Measurements from ENCODE around the gene TCEAL3.
"Not testable (repeated sequence)": the region's sequence is repeated elsewhere in the genome, so short reads cannot be mapped to it uniquely, and the experiment has no call there.

Gene TCEAL3, protein sequence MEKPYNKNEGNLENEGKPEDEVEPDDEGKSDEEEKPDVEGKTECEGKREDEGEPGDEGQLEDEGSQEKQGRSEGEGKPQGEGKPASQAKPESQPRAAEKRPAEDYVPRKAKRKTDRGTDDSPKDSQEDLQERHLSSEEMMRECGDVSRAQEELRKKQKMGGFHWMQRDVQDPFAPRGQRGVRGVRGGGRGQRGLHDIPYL

GRCh38 chrX:103607364-103608305, at the start of gene TCEAL3:
TSS of gene TCEAL3 (plus strand) at chrX:103607963. CDS start at chrX:103609065, 1,102 bp downstream.
- DNase-seq: peak in 1 of 2 donors; percentile 0

- DNase-seq: no peak
These were observed 47.5 kb upstream of the TCEAL3 start for GRCh38 chrX:103560256-103560655.

- DNase-seq: no peak
These were observed 45.0 kb upstream of the TCEAL3 start for GRCh38 chrX:103562801-103563200.

DNA sequence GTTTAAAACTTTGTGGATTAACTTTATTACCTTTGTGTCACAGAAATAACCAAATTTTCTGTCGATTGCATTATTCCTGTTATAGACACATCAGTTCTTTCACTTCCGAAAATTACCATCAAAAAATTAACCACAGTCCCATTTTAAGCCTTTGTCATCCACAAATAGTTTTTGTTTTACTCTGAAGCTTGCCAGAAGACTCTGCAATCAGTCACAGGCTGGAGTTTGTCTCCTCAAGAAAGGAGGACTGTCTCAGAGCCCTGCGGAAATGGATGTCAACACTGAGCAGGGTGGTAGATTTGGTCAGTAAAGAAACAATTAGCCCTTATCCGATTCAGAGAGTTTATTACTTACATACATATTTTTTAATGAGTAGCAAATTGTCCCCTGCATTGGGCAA, 42.6 kb upstream of the TCEAL3 start:
- no peak for DNase-seq

DNA sequence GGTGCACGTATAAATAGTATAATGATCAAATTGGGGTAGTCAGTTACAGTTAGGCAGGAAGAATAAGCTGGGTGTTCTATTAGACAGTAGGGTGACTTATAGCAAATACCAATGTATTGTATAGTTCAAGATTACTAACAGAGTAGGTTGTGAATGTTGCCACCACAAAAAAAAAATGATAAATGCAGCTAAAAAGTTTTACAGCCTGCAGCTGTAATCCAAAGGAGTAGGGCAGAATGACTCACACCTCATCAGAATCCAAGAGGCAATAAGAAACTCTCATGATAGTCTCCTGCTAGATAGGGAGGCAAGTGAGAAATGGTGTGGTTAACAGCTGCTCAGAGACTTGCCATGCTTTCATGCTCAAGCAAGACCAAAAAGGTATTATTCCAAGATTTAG, 42.0 kb upstream of the TCEAL3 start:
- no peak for DNase-seq

DNA sequence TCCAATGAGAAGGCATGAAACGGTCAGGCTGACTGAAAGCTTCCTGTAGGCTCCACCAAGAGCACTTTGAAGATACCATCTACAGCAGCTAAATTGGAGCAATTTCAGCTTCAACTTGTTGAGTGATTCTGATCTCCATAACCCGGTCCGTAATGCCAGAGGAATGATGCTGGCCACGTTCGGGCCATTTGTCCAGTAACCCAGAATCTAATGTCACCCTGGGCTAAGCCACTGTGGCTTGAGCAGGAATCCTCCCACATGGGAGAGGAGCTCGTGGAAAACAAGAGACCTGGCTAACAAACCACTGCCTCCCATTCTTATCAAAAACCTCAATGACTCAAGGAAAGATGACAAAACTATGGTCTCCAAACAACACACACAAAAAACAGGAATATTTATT, 36.6 kb upstream of the TCEAL3 start:
- no peak for DNase-seq

- DNase-seq: no peak
These were observed 36.0 kb upstream of the TCEAL3 start for GRCh38 chrX:103571726-103572125.

DNA sequence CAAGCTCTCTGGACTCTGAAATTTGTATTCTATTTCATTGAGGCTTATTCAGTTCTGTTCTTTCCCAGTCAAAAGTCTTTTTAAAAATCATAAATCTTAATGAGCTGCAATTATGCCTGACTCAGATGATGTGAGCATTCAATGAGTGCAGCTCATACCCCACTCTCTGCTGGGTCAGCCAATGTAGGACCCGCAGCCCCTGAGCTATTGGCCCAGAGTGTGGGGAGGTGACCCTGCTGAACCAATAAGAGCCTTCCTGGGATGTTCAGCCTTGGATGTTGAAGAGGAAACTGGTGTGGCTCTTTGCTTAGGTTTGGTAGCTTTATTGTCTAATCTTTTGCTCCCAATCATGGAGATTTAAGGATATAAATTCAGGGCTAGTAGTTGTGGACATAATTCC, 34.6 kb upstream of the TCEAL3 start:
- DNase-seq: no peak

DNA sequence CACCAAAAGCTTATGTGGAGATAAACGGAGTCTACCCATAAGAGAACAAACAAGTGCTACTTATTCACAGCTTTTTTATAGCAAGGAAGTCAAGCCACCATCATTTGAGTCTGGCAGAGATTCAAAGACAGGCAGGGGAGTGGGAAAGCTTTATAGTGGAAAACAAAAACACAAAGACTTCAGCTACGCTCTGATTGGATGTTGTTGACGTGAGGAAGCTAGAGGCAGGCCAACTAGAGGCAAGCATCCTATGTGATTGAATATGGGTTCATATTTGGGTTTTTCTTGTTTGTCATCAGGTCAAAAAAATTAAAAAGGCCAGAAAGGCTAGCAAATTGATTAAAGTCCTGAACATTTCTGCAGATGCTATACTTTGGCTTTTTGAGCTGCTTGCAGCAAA, 23.2 kb upstream of the TCEAL3 start:
- no peak for DNase-seq

GRCh38 chrX:103585411-103586313, 22.1 kb upstream of the TCEAL3 start, which contains the start of gene TCEAL4:
TSS of gene TCEAL4 (plus strand) at chrX:103585515. CDS start at chrX:103586676, 1,161 bp downstream.
- DNase-seq: peak in 1 of 2 donors; percentile 2

DNA sequence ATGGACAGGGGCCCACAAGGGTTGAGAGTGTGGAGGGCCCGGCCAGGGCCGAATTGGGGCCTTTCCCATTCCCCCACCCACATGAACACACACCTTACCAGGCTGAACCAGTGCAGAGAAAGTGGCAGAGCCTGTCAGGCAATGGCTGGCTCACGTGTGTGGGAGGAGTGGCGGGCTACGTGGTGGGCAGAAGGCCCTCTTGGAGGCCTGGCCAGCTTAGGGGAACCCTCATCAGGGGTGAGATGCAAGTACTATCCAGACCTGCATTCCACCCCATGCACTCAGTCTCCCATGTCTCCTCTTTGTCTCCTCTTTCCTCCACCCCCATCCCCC, 21.5 kb upstream of the TCEAL3 start:
- no peak for DNase-seq

- DNase-seq: no peak
These were observed 21.1 kb upstream of the TCEAL3 start for GRCh38 chrX:103586659-103587058.

DNA sequence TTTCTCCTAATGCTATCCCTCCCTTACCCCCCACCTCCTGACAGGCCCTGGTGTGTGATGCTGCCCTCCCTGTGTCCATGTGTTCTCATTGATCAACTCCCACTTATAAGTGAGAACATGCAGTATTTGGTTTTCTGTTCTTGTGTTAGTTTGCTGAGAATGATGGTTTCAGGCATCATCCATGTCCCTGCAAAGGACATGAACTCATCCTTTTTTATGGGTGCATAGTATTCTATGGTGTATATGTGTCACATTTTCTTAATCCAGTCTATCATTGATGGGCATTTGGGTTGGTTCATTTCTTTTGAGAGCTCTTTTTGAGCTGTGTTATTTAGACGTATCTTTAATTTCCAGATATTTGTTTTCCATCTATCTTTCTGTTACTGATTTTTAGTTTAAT, 15.5 kb upstream of the TCEAL3 start:
- DNase-seq: not testable (repeated sequence)

GRCh38 chrX:103595202-103595601, 12.6 kb upstream of the TCEAL3 start:
- not testable (repeated sequence) for DNase-seq

DNA sequence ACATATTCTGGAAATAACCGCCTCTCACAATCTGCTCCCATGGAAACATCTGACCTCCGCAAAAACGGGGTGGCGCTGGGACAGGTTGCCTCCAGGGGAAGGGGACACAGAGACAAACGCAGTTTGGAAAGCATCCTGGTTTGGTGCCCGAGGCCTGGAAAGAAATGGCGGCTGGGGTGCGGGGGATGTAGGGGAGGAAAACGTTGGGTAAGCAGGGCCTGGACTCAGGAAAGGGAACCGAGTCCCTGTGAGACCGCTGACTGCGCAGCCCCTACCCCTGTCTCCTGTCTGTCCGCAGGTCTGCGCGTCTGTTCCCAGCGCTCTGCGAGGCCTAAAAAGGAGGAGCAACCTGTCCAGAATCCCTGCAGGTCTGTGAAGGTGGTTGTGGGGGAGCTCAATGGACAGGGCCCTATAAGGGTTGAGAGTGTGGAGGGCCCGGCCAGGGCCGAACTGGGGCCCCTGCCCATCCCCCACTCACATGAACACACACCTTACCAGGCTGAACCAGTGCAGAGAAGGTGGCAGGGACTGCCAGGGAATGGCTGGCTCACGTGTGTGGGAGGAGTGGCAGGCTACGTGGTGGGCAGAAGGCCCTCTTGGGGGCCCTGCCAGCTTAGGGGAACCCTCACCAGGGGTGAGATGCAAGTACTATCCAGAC, 672 bp downstream of the TCEAL3 start:
- peak in 1 of 2 donors; percentile 6 for DNase-seq

- DNase-seq: no peak
These were observed 2.5 kb downstream of the TCEAL3 start for GRCh38 chrX:103610282-103610681.

DNA sequence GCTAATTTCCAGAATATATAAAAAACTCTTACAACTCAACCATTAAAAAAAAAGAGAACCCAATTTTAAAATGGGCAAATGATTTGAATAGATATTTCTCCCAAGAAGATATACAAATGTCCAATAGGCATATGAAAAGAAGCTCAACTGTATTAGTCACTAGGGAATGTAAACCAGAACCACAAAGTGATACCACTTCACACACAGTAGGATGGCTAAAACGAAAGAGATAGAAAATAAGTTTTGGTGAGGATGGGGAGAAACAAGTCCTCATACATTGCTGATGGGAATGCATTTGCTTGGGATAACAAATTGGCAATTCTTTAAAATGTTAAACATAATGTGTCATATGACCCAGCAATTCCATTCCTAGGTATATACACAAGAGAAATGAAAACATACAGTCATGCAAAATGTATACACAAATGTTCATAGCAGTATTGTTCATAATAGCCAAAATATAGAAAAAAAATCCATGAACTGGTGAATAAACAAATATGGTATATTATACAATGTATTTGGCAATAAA, 5.7 kb downstream of the TCEAL3 start:
- no peak for DNase-seq

DNA sequence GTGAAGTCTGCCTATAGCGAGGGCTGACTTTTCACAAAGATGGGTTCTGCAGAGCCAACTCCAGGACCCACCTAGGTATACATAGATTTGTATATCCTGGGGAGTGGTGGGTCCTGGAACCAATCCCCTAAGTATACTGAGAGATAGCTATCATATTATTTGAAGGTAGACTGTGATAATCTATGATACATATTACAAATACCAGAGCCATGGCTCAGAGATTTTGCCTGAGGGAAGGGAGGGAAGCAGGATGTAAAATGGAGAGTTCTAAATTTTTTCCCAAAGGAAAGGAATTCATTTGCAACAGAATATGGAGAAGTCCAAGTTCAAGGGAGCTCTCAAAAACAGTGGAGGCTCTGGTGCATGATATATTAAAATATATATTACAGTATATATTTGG, 7.2 kb downstream of the TCEAL3 start:
- no peak for DNase-seq

GRCh38 chrX:103615781-103616371, 8.1 kb downstream of the TCEAL3 start:
- DNase-seq: no peak

- DNase-seq: no peak
These were observed 9.0 kb downstream of the TCEAL3 start for GRCh38 chrX:103616676-103617186.

DNA sequence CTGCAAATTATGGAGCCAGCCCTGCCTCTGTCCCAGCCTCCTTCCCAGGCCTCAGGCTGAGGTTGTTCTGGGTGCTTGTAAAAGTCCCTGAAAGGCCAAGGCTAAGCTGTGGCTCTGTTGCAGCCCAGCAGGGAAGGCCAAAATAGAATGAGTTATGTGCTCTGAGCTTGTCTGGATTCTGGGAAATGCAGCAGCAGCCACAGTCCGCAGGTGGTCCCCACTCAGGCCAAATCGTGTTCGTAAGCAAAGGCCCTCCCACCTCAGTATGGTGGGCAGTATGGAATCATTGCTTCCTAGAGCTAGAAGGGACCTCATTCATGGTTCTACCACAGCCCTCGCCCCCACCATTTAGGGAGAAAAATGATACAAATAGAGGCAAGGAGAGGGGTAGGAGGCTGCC, 16.3 kb downstream of the TCEAL3 start:
- DNase-seq: no peak

GRCh38 chrX:103626855-103627254, 19.1 kb downstream of the TCEAL3 start:
- DNase-seq: peak in 1 of 2 donors; percentile 49

Measured in inflammatory macrophage treated with lipopolysaccharide for 1 hour (primary cell).